Caco-2 (cell line): ENCODE data around the gene GSG1L. TPM values are rescaled to one million over a fixed set of nuclear protein-coding genes. Genes with fewer than 3 reads are reported as not detected.

Experiments used
- BruUV-seq: library from RNA; stranded (reverse); fragments of 400-500 nt; replicated peaks from 2 replicates; lab custom pipeline; 2021; lab: Mats Ljungman, UMichigan
- CTCF ChIA-PET: fragments of 300-600 bp; sonication (Branson Sonifier 250); formaldehyde crosslinking; loops from one replicate; lab custom pipeline; 2022; ENCODE audit warnings: antibody characterized with exemption; lab: Charles Lee
- POLR2A ChIA-PET: fragments of 300-600 bp; sonication (Branson Sonifier 250); formaldehyde crosslinking; loops from one replicate; lab custom pipeline; 2022; ENCODE audit warnings: antibody characterized with exemption; lab: Charles Lee
- DNase-seq, 2 experiments: peaks; one replicate each; pipeline versions ENCODE4 v3.0.0 to v3.0.0-alpha.2; 2020 to 2022
- H3K27me3 ChIP-seq: replicated peaks from 2 replicates; pipeline ENCODE4 v1.6.0; 2011; ENCODE audit warnings: low read length; ENCODE audit not compliant: control insufficient read depth, insufficient read depth
- H3K36me3 ChIP-seq: 2 replicates; pipeline ENCODE4 v1.5.1; 2011; ENCODE audit warnings: low read length; ENCODE audit not compliant: control insufficient read depth, insufficient read depth
- H3K4me1 ChIP-seq: fragments of 250-450 bp; sonication (Bioruptor Pico); 2 replicates; pipeline ENCODE4 v1.5.1; 2020; ENCODE audit warnings: mild to moderate bottlenecking
- H3K4me3 ChIP-seq: 2 replicates; pipeline ENCODE4 v1.5.1; 2011; ENCODE audit warnings: low read depth, mild to moderate bottlenecking, control low read depth, low read length
- H3K9me3 ChIP-seq: fragments of 250-450 bp; sonication (Bioruptor Pico); 2 replicates; pipeline ENCODE4 v1.5.1; 2020; ENCODE audit warnings: mild to moderate bottlenecking, moderate library complexity
- H3K27ac Mint-ChIP-seq: one replicate; pipeline ENCODE4 v1.8.0; 2022; ENCODE audit warnings: mixed read lengths; ENCODE audit not compliant: unreplicated experiment
- H3K27me3 Mint-ChIP-seq: one replicate; pipeline ENCODE4 v1.8.0; 2022; ENCODE audit warnings: mixed read lengths; ENCODE audit not compliant: insufficient read depth, unreplicated experiment
- H3K36me3 Mint-ChIP-seq: one replicate; pipeline ENCODE4 v1.8.0; 2022; ENCODE audit warnings: mild to moderate bottlenecking, mixed read lengths; ENCODE audit not compliant: insufficient read depth, unreplicated experiment
- H3K4me1 Mint-ChIP-seq: one replicate; pipeline ENCODE4 v1.8.0; 2022; ENCODE audit warnings: low read depth, mixed read lengths; ENCODE audit not compliant: unreplicated experiment
- H3K4me3 Mint-ChIP-seq: one replicate; pipeline ENCODE4 v1.8.0; 2022; ENCODE audit warnings: mild to moderate bottlenecking, moderate library complexity, mixed read lengths; ENCODE audit not compliant: unreplicated experiment
- H3K9me3 Mint-ChIP-seq: one replicate; pipeline ENCODE4 v1.8.0; 2022; ENCODE audit warnings: mixed read lengths; ENCODE audit not compliant: unreplicated experiment
- intact Hi-C: fragments of 100-400 bp; cut with micrococcal nuclease; formaldehyde crosslinking; loops from one replicate; pipeline ENCODE4 v1.10.0; 2022; ENCODE audit not compliant: unreplicated experiment
- total RNA-seq: library from RNA; stranded (reverse); gene quantifications from 2 replicates; pipeline ENCODE4 v1.2.3, GENCODE V29; 2022
- TF ChIP-seq, protein P1 (sequence below), 2 experiments: fragments of 200-600 bp in 1 of 2; IDR thresholded peaks; 1 replicate in 1 of 2; 2 replicates in 1 of 2; pipeline versions ENCODE4 v1.5.1 to v1.8.0; 2011 to 2022; ENCODE audit warnings: antibody characterized with exemption in 1 of 2, control low read depth in 1 of 2, inconsistent platforms in 1 of 2, low read depth in 1 of 2, low read length in 1 of 2, mild to moderate bottlenecking in 1 of 2, moderate library complexity in 1 of 2; ENCODE audit not compliant: insufficient read depth in 1 of 2, severe bottlenecking in 1 of 2, unreplicated experiment in 1 of 2

Gene GSG1L
- total RNA-seq, 1 experiment from 2014 or later = not detected

DNA sequence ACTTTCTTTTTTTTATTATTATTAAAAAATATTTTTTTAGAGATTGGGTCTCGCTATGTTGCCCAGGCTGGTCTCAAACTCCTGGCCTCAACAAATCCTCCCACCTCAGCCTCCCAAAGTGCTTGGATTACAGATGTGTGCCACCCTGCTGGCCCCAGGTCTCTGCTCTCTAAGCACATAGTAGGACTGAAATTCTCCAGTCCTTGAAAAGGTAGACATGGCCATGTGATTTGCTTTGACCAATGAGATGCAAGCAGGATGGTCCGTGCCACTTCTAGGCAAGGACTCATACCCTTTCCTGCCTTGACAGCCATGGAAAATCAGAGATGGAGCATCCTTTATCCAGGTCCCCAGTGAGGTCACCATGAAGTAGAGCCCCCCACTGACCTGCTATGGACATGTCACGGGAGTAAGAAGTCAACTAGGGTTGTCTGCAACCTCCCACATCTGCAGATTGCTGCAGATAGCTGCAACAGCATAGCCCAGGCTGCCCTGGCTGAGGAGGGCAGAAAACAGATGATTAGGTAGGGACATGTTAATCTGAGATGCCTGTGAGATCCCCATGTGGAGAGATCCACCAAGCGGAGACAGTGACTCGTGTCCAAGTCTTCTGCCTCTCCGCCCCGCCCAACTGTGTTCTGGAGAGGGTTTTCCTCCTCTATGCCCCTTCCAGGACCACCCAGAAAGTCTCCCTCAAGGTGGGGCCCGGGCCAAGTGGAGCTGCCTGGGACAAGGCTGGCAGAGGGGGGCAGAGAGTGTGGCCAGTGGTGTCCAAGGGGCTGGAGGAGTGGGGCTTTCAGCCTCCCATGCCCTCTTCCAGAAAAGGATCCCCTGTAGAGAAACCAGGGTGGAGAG lies 11.0 kb downstream of the GSG1L start:
- BruUV-seq = no TSS peak
- no peaks in the 10 kb centered on the region for H3K9me3 Mint-ChIP-seq
- intact Hi-C loops = no loop called here
- ChIA-PET CTCF (no interaction called here), POLR2A (no interaction called here)
- no peaks in the 10 kb centered on the region for H3K36me3 Mint-ChIP-seq
- DNase-seq = no peak
- TF ChIP-seq, protein P1, sequence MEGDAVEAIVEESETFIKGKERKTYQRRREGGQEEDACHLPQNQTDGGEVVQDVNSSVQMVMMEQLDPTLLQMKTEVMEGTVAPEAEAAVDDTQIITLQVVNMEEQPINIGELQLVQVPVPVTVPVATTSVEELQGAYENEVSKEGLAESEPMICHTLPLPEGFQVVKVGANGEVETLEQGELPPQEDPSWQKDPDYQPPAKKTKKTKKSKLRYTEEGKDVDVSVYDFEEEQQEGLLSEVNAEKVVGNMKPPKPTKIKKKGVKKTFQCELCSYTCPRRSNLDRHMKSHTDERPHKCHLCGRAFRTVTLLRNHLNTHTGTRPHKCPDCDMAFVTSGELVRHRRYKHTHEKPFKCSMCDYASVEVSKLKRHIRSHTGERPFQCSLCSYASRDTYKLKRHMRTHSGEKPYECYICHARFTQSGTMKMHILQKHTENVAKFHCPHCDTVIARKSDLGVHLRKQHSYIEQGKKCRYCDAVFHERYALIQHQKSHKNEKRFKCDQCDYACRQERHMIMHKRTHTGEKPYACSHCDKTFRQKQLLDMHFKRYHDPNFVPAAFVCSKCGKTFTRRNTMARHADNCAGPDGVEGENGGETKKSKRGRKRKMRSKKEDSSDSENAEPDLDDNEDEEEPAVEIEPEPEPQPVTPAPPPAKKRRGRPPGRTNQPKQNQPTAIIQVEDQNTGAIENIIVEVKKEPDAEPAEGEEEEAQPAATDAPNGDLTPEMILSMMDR (IDR thresholded peaks at IDR 0.05; ENCODE audit: insufficient read depth in 1 of 2, low read depth in 1 of 2, low read length in 1 of 2, severe bottlenecking in 1 of 2, unreplicated experiment in 1 of 2) = no peak
- H3K27me3 Mint-ChIP-seq = peaks cover 15% of the 10 kb centered on the region
- no peaks in the 10 kb centered on the region for H3K27me3 ChIP-seq
- no peak overlapping the region for H3K4me3 ChIP-seq
- H3K27ac Mint-ChIP-seq = no peak overlapping the region
- no peaks in the 10 kb centered on the region for H3K9me3 ChIP-seq
- H3K4me1 Mint-ChIP-seq = no peaks in the 10 kb centered on the region
- H3K4me1 ChIP-seq = no peaks in the 10 kb centered on the region
- no peak overlapping the region for H3K4me3 Mint-ChIP-seq
- no peaks in the 10 kb centered on the region for H3K36me3 ChIP-seq

DNA sequence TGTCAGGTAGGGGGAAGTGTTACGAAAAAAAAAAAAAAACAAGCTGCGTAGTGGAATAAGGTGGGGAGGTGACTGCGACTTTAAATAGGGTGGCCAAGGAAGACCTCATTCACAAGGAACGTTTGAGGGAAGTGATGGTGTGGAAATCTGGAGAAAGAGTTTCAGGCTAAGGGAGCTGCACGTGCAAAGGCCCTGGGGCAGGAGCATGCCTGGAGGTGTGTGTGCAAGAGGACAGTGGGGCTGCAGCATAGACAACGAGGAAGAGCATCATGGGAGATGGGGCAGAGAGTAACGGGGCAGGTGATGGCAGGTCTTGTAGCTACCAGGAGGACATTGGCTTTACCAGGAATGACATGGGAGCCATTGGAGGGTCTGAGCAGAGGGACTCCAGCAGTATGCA lies 12.0 kb downstream of the GSG1L start:
- no peaks in the 10 kb centered on the region for H3K36me3 ChIP-seq
- no peak for DNase-seq
- no peak overlapping the region for H3K4me3 ChIP-seq
- H3K4me1 Mint-ChIP-seq = no peaks in the 10 kb centered on the region
- no peaks in the 10 kb centered on the region for H3K9me3 Mint-ChIP-seq
- no peak overlapping the region for H3K27ac Mint-ChIP-seq
- no peaks in the 10 kb centered on the region for H3K36me3 Mint-ChIP-seq
- intact Hi-C loops = no loop called here
- ChIA-PET CTCF (no interaction called here), POLR2A (no interaction called here)
- TF ChIP-seq, protein P1 (IDR thresholded peaks at IDR 0.05; ENCODE audit: insufficient read depth in 1 of 2, low read depth in 1 of 2, low read length in 1 of 2, severe bottlenecking in 1 of 2, unreplicated experiment in 1 of 2) = no peak
- no peak overlapping the region for H3K4me3 Mint-ChIP-seq
- H3K27me3 ChIP-seq = no peaks in the 10 kb centered on the region
- H3K4me1 ChIP-seq = no peaks in the 10 kb centered on the region
- no TSS peak for BruUV-seq
- peaks cover 13% of the 10 kb centered on the region for H3K27me3 Mint-ChIP-seq
- H3K9me3 ChIP-seq = no peaks in the 10 kb centered on the region

DNA sequence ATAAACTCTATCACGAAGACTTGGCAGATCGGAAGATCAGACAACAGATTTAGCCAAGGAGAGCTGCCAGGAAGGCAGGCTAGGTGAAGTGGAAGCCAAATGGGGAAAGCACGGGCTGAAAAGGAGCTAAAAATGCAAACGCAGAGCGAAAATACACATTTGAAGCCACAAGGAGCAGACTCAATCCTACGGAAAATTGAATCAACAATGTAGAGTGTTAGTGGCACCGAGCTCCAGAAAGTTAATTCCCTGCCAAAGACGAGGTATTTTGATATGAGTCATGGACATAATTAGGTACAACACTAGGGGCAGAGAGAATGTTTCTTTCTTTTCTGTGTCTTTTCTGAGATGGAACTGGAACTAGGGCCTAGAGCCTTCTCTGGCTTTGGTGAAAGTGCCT lies 20.7 kb downstream of the GSG1L start:
- CTCF ChIA-PET = no interaction called here
- POLR2A ChIA-PET = no interaction called here
- peaks cover 13% of the 10 kb centered on the region for H3K27me3 Mint-ChIP-seq
- no peaks in the 10 kb centered on the region for H3K9me3 Mint-ChIP-seq
- Histone ChIP-seq H3K36me3 (no peaks in the 10 kb centered on the region), H3K9me3 (no peaks in the 10 kb centered on the region), H3K4me3 (no peak overlapping the region), H3K27me3 (no peaks in the 10 kb centered on the region), H3K4me1 (no peaks in the 10 kb centered on the region)
- no peaks in the 10 kb centered on the region for H3K4me1 Mint-ChIP-seq
- DNase-seq = no peak
- no peaks in the 10 kb centered on the region for H3K36me3 Mint-ChIP-seq
- intact Hi-C loops = no loop called here
- no peak overlapping the region for H3K27ac Mint-ChIP-seq
- TF ChIP-seq, protein P1 (IDR thresholded peaks at IDR 0.05; ENCODE audit: insufficient read depth in 1 of 2, low read depth in 1 of 2, low read length in 1 of 2, severe bottlenecking in 1 of 2, unreplicated experiment in 1 of 2) = no peak
- H3K4me3 Mint-ChIP-seq = no peak overlapping the region
- no TSS peak for BruUV-seq
